ENCODE results near the gene FAM168A. TPM values are rescaled to one million over a fixed set of nuclear protein-coding genes. Genes with fewer than 3 reads are reported as not detected.

Gene FAM168A
- polyA plus RNA-seq, 2 of the 4 experiments (the other 2 are of a cell fraction), result 15.3 to 19.2 TPM

DNA sequence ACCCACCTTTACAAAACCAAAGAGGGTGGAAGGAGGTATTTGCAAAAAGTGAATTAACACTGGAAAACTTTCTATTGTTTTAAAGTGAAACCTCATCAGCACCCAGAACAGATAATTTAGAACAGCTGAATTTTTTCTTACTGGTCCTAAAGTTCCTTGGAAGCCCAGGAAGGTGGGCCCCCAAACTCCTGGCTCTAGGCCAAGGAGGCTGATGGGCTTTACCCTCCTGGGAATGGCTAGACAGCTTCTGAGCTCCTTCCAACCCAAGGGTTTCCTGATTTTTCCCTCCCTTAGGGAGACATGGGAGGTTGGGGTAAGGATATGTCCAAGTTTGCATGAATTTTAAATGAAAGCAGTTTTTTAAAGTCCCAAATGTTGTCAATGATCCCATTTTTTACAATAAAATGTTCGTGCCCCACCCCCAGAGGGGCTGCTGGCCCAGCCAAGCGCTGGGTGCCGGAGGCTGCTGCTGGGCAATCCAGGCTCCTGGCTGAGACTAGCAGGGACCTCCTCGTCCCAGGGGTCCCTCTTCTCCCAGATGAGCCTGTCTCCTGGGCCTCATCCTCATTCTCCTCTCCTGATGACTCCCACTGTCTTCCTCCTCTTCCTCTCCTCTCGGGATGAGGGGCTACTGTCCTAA, 193.3 kb downstream of the FAM168A start:
- ChIA-PET POLR2A (no interaction called here), CTCF (interaction anchor here (0.6 to 24.4 kb wide), 10 partner anchors 8 to 257 kb away, joined by 3 to 667 read pairs (median 4); partner anchors contain the start of gene RELT)
- 80% methylated on average over 5 of the region's 5 CpGs for WGBS (ENCODE audit: missing lambda C conversion rate)
- no peak for ATAC-seq
- no peak for DNase-seq (ENCODE audit: low read depth in 1 of 2, low spot score in 1 of 2)
- no peak for TF ChIP-seq KDM1A (IDR thresholded peaks at IDR 0.05; ENCODE audit: low read depth)
- TF ChIP-seq HOXB5 (CRISPR knock-in tag; IDR thresholded peaks at IDR 0.05), result no peak
- TF ChIP-seq MAX (IDR thresholded peaks at IDR 0.05), result no peak
- TF ChIP-seq RCOR1 (IDR thresholded peaks at IDR 0.05; ENCODE audit: low read depth, low read length), result no peak
- TF ChIP-seq, protein P1, sequence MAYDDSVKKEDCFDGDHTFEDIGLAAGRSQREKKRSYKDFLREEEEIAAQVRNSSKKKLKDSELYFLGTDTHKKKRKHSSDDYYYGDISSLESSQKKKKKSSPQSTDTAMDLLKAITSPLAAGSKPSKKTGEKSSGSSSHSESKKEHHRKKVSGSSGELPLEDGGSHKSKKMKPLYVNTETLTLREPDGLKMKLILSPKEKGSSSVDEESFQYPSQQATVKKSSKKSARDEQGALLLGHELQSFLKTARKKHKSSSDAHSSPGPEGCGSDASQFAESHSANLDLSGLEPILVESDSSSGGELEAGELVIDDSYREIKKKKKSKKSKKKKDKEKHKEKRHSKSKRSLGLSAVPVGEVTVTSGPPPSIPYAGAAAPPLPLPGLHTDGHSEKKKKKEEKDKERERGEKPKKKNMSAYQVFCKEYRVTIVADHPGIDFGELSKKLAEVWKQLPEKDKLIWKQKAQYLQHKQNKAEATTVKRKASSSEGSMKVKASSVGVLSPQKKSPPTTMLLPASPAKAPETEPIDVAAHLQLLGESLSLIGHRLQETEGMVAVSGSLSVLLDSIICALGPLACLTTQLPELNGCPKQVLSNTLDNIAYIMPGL (CRISPR knock-in tag; IDR thresholded peaks at IDR 0.05; ENCODE audit: borderline replicate concordance), result no peak
- no peak for TF ChIP-seq CEBPB (IDR thresholded peaks at IDR 0.05)
- no peak for TF ChIP-seq ZSCAN20 (CRISPR knock-in tag; IDR thresholded peaks at IDR 0.05)
- TF ChIP-seq CHD4 (IDR thresholded peaks at IDR 0.05; ENCODE audit: borderline replicate concordance), result no peak
- no peak for TF ChIP-seq FOSL2 (IDR thresholded peaks at IDR 0.05)
- no peak for TF ChIP-seq FOSL2 (CRISPR knock-in tag; IDR thresholded peaks at IDR 0.05)
- no peak for TF ChIP-seq EHF (CRISPR knock-in tag; IDR thresholded peaks at IDR 0.05)
- no peak for TF ChIP-seq GATA3 (IDR thresholded peaks at IDR 0.05; ENCODE audit: borderline replicate concordance)
- Histone ChIP-seq H3K4me1 (no peaks in the 10 kb centered on the region), H3K4me3 (no peak overlapping the region), H3K4me2 (no peak overlapping the region), H3K9me3 (no peaks in the 10 kb centered on the region), H3K27ac (no peak overlapping the region)
- no peak for FAIRE-seq

GRCh38 chr11:73404048-73404447, 193.9 kb downstream of the FAM168A start:
- Histone ChIP-seq H3K4me3 (no peak overlapping the region), H3K27ac (no peak overlapping the region), H3K4me2 (no peak overlapping the region), H3K4me1 (no peaks in the 10 kb centered on the region), H3K9me3 (no peaks in the 10 kb centered on the region)
- POLR2A ChIA-PET, result no interaction called here
- peak; percentile 74 to 88 for ATAC-seq
- WGBS (ENCODE audit: missing lambda C conversion rate), result 74% methylated on average over 4 of the region's 4 CpGs
- peak; percentile 59 to 63 for DNase-seq (ENCODE audit: low read depth in 1 of 2, low spot score in 1 of 2)
- CTCF ChIA-PET, result interaction anchor here (0.6 to 24.4 kb wide), 12 partner anchors 9 to 258 kb away, joined by 3 to 667 read pairs (median 4); partner anchors contain the start of gene RELT
- TF ChIP-seq SMC3 (IDR thresholded peaks at IDR 0.05) (peak; percentile 54), HOXA7 (CRISPR knock-in tag; IDR thresholded peaks at IDR 0.05) (no peak), MYC (IDR thresholded peaks at IDR 0.05; ENCODE audit: borderline replicate concordance, low read length) (no peak), RCOR1 (IDR thresholded peaks at IDR 0.05; ENCODE audit: low read depth, low read length) (no peak), RAD21 (conservative IDR thresholded peaks at IDR 0.05 in 1 of 2, IDR thresholded peaks at IDR 0.05 in 1 of 2) (peak; percentile 48 to 73), TP53 (CRISPR knock-in tag; IDR thresholded peaks at IDR 0.05) (no peak), CTCF (IDR thresholded peaks at IDR 0.05) (peak; percentile 45), NR3C1 (IDR thresholded peaks at IDR 0.05) (no peak), CBX8 (IDR thresholded peaks at IDR 0.05) (no peak), CEBPB (IDR thresholded peaks at IDR 0.05) (no peak), EHF (CRISPR knock-in tag; IDR thresholded peaks at IDR 0.05) (no peak), NFE2L2 (conservative IDR thresholded peaks at IDR 0.05; ENCODE audit: low read length) (no peak), RFX5 (IDR thresholded peaks at IDR 0.05) (no peak)
- FAIRE-seq, result no peak

All from A549 (cell line).